Transverse colon (tissue), 4 donors: ENCODE results near the gene SCYL2. TPM values are rescaled to one million over a fixed set of nuclear protein-coding genes. Genes with fewer than 3 reads are reported as not detected.

ENCODE experiments used
- DNase-seq: peaks from one replicate; pipeline ENCODE4 v3.0.0-alpha.2; 2019
- H3K27ac ChIP-seq, 4 donors: fragments of 200-600 bp; sonication (generic); 2 replicates each; pipeline ENCODE4 v1.5.1; 2016 to 2018; ENCODE audit warnings: inconsistent platforms in 4 of 4
- H3K27me3 ChIP-seq: fragments of 200-600 bp; sonication (generic); 2 replicates; pipeline ENCODE4 v1.5.1; 2017; ENCODE audit warnings: inconsistent platforms
- H3K36me3 ChIP-seq, 4 donors: fragments of 200-600 bp; sonication (generic); 2 replicates each; pipeline ENCODE4 v1.5.1; 2017 to 2019; ENCODE audit warnings: inconsistent platforms in 4 of 4
- H3K4me1 ChIP-seq, 4 donors: fragments of 200-600 bp; sonication (generic); 2 replicates each; pipeline ENCODE4 v1.5.1; 2017 to 2020; ENCODE audit warnings: inconsistent platforms in 4 of 4
- H3K4me3 ChIP-seq, 4 donors: fragments of 200-600 bp; sonication (generic); 1 replicate in 1 of 4; 2 replicates in 3 of 4; pipeline versions ENCODE4 v1.5.1 to v1.6.1; 2017 to 2019; ENCODE audit warnings: inconsistent platforms in 4 of 4
- H3K9me3 ChIP-seq, 2 donors: fragments of 200-600 bp; sonication (generic); 2 replicates each; pipeline ENCODE4 v1.5.1; 2017 to 2019; ENCODE audit warnings: inconsistent platforms in 2 of 2
- EP300 ChIP-seq: sonication (generic); formaldehyde crosslinking; IDR thresholded peaks from one replicate; pipeline ENCODE4 v1.6.1; 2017; ENCODE audit warnings: antibody characterized with exemption, low read depth
- POLR2A ChIP-seq: fragments of 450-650 bp; IDR thresholded peaks from one replicate; pipeline ENCODE4 v1.6.1; 2016; ENCODE audit warnings: antibody characterized with exemption, mild to moderate bottlenecking, moderate library complexity
- POLR2AphosphoS5 ChIP-seq, 3 donors: sonication (generic); formaldehyde crosslinking; IDR thresholded peaks; one replicate each; pipeline ENCODE4 v1.6.1; 2016; ENCODE audit warnings: antibody characterized with exemption in 3 of 3
- WGBS, 2 donors: methylation state at CpG; one replicate each; pipeline ENCODE4 v1.1.5; 2018; ENCODE audit warnings: low coverage in 1 of 2; 5-methylcytosine and 5-hydroxymethylcytosine counted together
- in situ Hi-C, 4 donors: fragments of 200-750 bp; cut with MboI; loops; one replicate each; pipeline versions ENCODE4 v1.15.0 to v1.15.1; 2017; ENCODE audit warnings: low sequenced_read_pairs in 3 of 4, low pct_ligation_motif_present in 1 of 4, low pct_unique_long_range_greater_than_20kb in 1 of 4
- intact Hi-C: fragments of 100-400 bp; cut with DNase I; formaldehyde crosslinking; loops from one replicate; pipeline ENCODE4 v1.15.1; 2023; ENCODE audit warnings: low total_unique reads
- total RNA-seq, 4 donors: library from RNA; depleted of rRNA; stranded (reverse); fragments of >200 nt; gene quantifications; one replicate each; pipeline ENCODE4 v1.1.0, GENCODE V29; 2016
- TF ChIP-seq, protein P1 (sequence below), 5 experiments: fragments of 200-600 bp in 3 of 5; fragments of 450-650 bp in 2 of 5; sonication (generic) in 3 of 5; IDR thresholded peaks; 1 replicate in 2 of 5; 2 replicates in 3 of 5; pipeline ENCODE4 v1.5.1; 2016 to 2017; ENCODE audit warnings: antibody characterized with exemption in 5 of 5, inconsistent platforms in 3 of 5, mild to moderate bottlenecking in 2 of 5, moderate library complexity in 1 of 5

The SCYL2 gene
- total RNA-seq, 4 donors from 2014 or later = 68.0 to 84.4 (median 72.6) TPM

DNA sequence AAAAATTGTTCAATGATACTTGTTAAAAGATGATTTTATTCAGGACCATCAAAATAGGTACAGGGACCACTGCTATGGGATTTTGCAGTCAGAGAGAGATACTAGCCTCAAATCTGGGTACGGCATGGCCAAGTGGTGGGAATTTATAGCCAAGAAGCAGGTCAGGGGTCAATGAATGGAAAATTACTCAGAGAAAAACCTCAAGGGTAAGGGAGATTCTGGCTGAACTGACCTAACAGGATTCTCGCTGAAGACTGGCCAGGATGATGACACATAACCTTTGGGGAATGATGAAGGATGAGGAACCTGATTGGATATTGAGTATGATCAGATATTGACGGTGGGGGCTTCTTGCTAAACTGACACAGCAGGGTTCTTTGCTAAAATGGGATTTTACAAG, 32.8 kb upstream of the SCYL2 start:
- intact Hi-C loops (loop anchor here (10.0 kb wide), 1 partner anchor 321 kb away; no protein-coding TSS in a partner anchor), in situ Hi-C loops (loop anchor here (10.0 to 25.0 kb wide), 3 partner anchors 321 to 503 kb away; partner anchors contain the start of gene GAS2L3 (in 1 of the 4))
- Histone ChIP-seq H3K4me1 (peaks cover 0 to 12% (median 0%) of the 10 kb centered on the region in 4 donors), H3K27me3 (no peaks in the 10 kb centered on the region), H3K9me3 (no peaks in the 10 kb centered on the region), H3K27ac (peak overlapping the region in 3 of 4 donors; percentile 1 to 31 (median 15)), H3K36me3 (no peaks in the 10 kb centered on the region), H3K4me3 (no peak overlapping the region)
- TF ChIP-seq, protein P1, sequence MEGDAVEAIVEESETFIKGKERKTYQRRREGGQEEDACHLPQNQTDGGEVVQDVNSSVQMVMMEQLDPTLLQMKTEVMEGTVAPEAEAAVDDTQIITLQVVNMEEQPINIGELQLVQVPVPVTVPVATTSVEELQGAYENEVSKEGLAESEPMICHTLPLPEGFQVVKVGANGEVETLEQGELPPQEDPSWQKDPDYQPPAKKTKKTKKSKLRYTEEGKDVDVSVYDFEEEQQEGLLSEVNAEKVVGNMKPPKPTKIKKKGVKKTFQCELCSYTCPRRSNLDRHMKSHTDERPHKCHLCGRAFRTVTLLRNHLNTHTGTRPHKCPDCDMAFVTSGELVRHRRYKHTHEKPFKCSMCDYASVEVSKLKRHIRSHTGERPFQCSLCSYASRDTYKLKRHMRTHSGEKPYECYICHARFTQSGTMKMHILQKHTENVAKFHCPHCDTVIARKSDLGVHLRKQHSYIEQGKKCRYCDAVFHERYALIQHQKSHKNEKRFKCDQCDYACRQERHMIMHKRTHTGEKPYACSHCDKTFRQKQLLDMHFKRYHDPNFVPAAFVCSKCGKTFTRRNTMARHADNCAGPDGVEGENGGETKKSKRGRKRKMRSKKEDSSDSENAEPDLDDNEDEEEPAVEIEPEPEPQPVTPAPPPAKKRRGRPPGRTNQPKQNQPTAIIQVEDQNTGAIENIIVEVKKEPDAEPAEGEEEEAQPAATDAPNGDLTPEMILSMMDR (IDR thresholded peaks at IDR 0.05) = no peak
- TF ChIP-seq POLR2A = no peak
- no peak for TF ChIP-seq POLR2AphosphoS5 (IDR thresholded peaks at IDR 0.05)
- no peak for TF ChIP-seq EP300
- DNase-seq = no peak
- WGBS, 2 donors = 30 to 41% methylated on average over 3 of the region's 3 CpGs

DNA sequence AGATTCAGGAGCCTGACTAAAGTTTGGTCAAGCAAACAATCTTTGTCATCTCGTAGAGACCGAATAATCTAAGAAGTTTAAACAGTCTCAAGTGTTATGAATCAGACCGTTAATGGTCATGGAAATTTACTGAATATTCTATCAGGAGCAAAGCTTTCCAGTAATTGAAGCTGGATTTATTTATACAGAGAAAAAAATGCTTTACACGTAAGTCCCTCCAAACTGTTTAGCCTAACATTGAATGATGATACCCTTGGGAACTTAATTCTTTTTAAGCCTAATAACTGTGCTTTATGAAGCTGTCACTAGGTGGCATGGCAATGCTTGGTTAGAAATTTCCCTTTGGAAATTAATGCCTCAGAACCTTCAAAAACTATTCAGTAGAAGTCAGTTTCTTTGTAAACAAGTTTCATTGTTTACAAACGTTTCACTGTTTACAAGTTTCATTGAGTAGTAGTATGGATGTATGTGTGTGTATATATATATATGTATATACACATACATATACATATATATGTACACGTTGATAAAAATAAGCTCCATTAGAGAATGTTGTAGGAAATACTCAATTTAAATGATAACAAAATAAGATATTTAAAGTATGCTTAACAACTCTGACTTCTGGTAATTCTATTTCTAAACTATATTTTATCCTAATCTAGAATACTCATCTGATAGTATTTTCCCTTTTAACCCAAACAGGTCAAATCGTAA, 32.2 kb upstream of the SCYL2 start:
- Histone ChIP-seq H3K4me3 (no peak overlapping the region), H3K27ac (peak overlapping the region in 3 of 4 donors; percentile 1 to 31 (median 15)), H3K27me3 (no peaks in the 10 kb centered on the region), H3K36me3 (no peaks in the 10 kb centered on the region), H3K9me3 (no peaks in the 10 kb centered on the region), H3K4me1 (peaks cover 0 to 12% (median 0%) of the 10 kb centered on the region in 4 donors)
- 28 to 38% methylated on average over 7 of the region's 7 CpGs for WGBS, 2 donors
- TF ChIP-seq, protein P1 (IDR thresholded peaks at IDR 0.05) = peak; percentile 63 to 69 (median 66)
- TF ChIP-seq POLR2AphosphoS5 (IDR thresholded peaks at IDR 0.05) (no peak), POLR2A (no peak), EP300 (no peak)
- DNase-seq = no peak
- intact Hi-C loops = loop anchor here (10.0 kb wide), 1 partner anchor 320 kb away; no protein-coding TSS in a partner anchor
- in situ Hi-C loops = loop anchor here (10.0 to 25.0 kb wide), 3 partner anchors 320 to 503 kb away; partner anchors contain the start of gene GAS2L3 (in 1 of the 4)

DNA sequence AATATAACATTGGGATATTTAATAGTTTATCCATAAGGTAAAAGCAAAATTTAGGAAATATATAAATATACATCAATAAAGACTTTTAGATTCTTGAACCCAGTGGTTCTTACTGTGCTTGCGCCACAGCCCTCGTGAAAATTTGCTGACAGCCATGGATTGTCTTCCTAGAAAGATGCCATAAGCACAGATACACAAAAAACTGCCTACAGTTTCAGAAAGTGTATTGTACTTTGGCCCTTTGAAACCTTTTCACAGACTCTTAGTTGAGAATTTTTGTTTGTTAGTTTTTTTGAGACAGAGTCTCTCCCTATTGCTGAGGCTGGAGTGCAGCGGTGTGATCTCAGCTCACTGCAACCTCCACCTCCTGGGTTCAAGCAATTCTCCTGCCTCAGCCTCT, 28.2 kb upstream of the SCYL2 start:
- no peak for DNase-seq
- TF ChIP-seq, protein P1 (IDR thresholded peaks at IDR 0.05) = no peak
- TF ChIP-seq EP300 (no peak), POLR2AphosphoS5 (IDR thresholded peaks at IDR 0.05) (no peak), POLR2A (no peak)
- 80 to 97% methylated on average over 3 of the region's 3 CpGs for WGBS, 2 donors
- intact Hi-C loops = loop anchor here (10.0 kb wide), 1 partner anchor 316 kb away; no protein-coding TSS in a partner anchor
- in situ Hi-C loops = loop anchor here (10.0 to 25.0 kb wide), 3 partner anchors 316 to 498 kb away; partner anchors contain the start of gene GAS2L3 (in 1 of the 4)
- peaks cover 0 to 12% (median 0%) of the 10 kb centered on the region in 4 donors for H3K4me1 ChIP-seq
- no peaks in the 10 kb centered on the region for H3K27me3 ChIP-seq
- H3K4me3 ChIP-seq = no peak overlapping the region
- no peak overlapping the region for H3K27ac ChIP-seq
- H3K9me3 ChIP-seq = no peaks in the 10 kb centered on the region
- no peaks in the 10 kb centered on the region for H3K36me3 ChIP-seq

DNA sequence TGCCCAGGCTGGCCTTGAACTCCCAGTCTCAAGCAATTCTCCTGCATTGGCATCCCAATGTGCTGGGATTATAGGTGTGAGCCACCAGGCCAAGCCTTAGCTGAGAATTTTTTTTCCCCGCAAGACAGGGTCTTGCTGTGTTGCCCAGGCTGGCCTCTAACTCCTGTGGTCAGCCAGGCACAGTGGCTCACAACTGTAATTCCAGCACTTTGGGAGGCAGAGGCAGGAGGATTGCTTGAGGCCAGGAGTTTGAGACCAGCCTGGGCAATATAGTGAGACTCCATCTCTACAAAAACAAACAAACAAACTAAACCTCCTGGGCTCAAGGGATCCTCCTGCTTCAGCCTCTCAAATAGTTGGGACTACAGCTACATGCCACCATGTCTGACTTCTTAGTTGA, 27.4 kb upstream of the SCYL2 start:
- peaks cover 0 to 6% (median 0%) of the 10 kb centered on the region in 4 donors for H3K4me1 ChIP-seq
- no peaks in the 10 kb centered on the region for H3K27me3 ChIP-seq
- no peak for TF ChIP-seq POLR2AphosphoS5 (IDR thresholded peaks at IDR 0.05)
- TF ChIP-seq, protein P1 (IDR thresholded peaks at IDR 0.05) = no peak
- no peak for TF ChIP-seq EP300
- no peak for TF ChIP-seq POLR2A
- H3K4me3 ChIP-seq = no peak overlapping the region
- intact Hi-C loops = loop anchor here (10.0 kb wide), 1 partner anchor 315 kb away; no protein-coding TSS in a partner anchor
- WGBS, 2 donors = 80 to 93% methylated on average over 1 of the region's 1 CpG
- H3K27ac ChIP-seq = no peak overlapping the region
- H3K36me3 ChIP-seq = no peaks in the 10 kb centered on the region
- no peaks in the 10 kb centered on the region for H3K9me3 ChIP-seq
- in situ Hi-C loops = loop anchor here (10.0 to 25.0 kb wide), 3 partner anchors 315 to 498 kb away; partner anchors contain the start of gene GAS2L3 (in 1 of the 4)
- DNase-seq = no peak
